Measurements from ENCODE around the gene ZNF497.
A peak's percentile ranks its signal among the peaks of the same experiment; 100 is the strongest.

The ZNF497 gene

DNA sequence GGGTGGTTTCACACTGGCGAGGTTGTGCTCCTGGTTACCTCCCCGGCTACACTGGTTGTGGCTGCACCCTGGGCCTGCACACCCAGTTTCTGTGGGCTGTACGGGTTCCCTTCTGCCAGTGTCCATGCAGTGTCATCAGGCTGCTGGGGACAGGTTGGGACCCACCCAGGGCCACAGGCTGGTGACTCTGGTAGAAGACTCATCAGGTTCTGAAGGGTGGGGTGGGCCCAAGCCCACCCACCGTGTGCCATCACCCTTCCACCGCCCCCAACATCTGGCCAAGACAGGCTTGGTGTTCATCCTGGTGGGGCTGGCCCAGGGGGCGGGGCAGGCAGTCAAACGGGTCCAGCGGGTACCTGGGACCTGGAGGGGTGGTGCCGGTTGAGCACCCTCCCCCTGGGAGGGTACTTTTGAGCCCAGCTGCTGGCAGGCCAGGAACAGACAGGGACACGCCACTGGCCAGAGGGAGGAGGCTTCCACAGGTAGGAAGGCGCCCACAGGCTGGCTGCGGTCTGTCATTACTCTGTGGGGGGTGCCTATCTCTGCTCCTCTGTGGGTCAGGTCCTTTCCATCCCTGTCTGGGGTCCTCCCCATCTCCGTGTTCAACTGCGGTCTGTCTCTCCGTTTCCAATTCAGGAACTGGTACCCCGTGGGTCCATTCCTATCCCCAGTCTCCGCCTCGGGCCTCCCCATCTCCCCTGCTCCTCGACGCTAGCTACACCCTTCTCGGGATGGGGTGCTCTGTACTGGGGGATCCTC lies 32.8 kb upstream of the ZNF497 start, which contains the start of gene RNF225 (continued):
- TF ChIP-seq ZNF394 (tag by site-specific recombination; IDR thresholded peaks at IDR 0.05; ENCODE audit: borderline replicate concordance), result no peak
- TF ChIP-seq ZNF121 (tag by site-specific recombination; IDR thresholded peaks at IDR 0.05), result no peak
- TF ChIP-seq ZNF639 (tag by site-specific recombination; IDR thresholded peaks at IDR 0.05), result no peak
- no peak for TF ChIP-seq SP7 (tag by site-specific recombination; IDR thresholded peaks at IDR 0.05)
- TF ChIP-seq ZNF221 (tag by site-specific recombination; IDR thresholded peaks at IDR 0.05; ENCODE audit: borderline replicate concordance), result no peak
- peak; percentile 77 for TF ChIP-seq SP2 (tag by site-specific recombination; IDR thresholded peaks at IDR 0.05)
- TF ChIP-seq ZNF214 (tag by site-specific recombination; IDR thresholded peaks at IDR 0.05; ENCODE audit: borderline replicate concordance), result no peak
- TF ChIP-seq ZNF654 (tag by site-specific recombination; IDR thresholded peaks at IDR 0.05; ENCODE audit: low read depth), result no peak
- TF ChIP-seq, protein P1, sequence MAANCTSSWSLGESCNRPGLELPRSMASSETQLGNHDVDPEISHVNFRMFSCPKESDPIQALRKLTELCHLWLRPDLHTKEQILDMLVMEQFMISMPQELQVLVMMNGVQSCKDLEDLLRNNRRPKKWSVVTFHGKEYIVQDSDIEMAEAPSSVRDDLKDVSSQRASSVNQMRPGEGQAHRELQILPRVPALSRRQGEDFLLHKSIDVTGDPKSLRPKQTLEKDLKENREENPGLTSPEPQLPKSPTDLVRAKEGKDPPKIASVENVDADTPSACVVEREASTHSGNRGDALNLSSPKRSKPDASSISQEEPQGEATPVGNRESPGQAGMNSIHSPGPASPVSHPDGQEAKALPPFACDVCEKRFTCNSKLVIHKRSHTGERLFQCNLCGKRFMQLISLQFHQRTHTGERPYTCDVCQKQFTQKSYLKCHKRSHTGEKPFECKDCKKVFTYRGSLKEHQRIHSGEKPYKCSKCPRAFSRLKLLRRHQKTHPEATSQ (tag by site-specific recombination; IDR thresholded peaks at IDR 0.05), result no peak
- no peak for TF ChIP-seq ZNF76 (tag by site-specific recombination; IDR thresholded peaks at IDR 0.05; ENCODE audit: borderline replicate concordance, low read depth)
- peak; percentile 80 for TF ChIP-seq GLIS1 (tag by site-specific recombination; IDR thresholded peaks at IDR 0.05)
- no peak for TF ChIP-seq ZNF157 (tag by site-specific recombination; IDR thresholded peaks at IDR 0.05)
- TF ChIP-seq ZNF112 (tag by site-specific recombination; IDR thresholded peaks at IDR 0.05), result no peak
- TF ChIP-seq ZNF169 (tag by site-specific recombination; IDR thresholded peaks at IDR 0.05), result no peak
- TF ChIP-seq WT1 (tag by site-specific recombination; IDR thresholded peaks at IDR 0.05), result no peak
- TF ChIP-seq ZNF645 (tag by site-specific recombination; IDR thresholded peaks at IDR 0.05), result no peak
- TF ChIP-seq PBX3 (CRISPR knock-in tag; IDR thresholded peaks at IDR 0.05), result no peak

- no peaks in the 10 kb centered on the region for H3K9me3 ChIP-seq (ENCODE audit: control insufficient read depth, insufficient read depth, low read depth, low read length)
- H3K36me3 ChIP-seq (ENCODE audit: control insufficient read depth in 2 of 2, insufficient read depth in 1 of 2, low read length in 2 of 2), result peaks cover 47 to 63% of the 10 kb centered on the region in 2 experiments
- H3K4me3 ChIP-seq (ENCODE audit: low read depth, low read length), result no peak overlapping the region
- POLR2A ChIA-PET, result interaction anchor here (1.1 to 2.1 kb wide), 4 partner anchors 13 to 126 kb away, joined by 3 to 7 read pairs (median 4); partner anchors contain the start of genes ZNF497 and ZNF584
- no peak overlapping the region for H3K27ac ChIP-seq (ENCODE audit: extremely low read depth, low read depth, low read length)
- H3K4me1 ChIP-seq (ENCODE audit: control insufficient read depth, insufficient read depth, low read length), result no peaks in the 10 kb centered on the region
- CTCF ChIA-PET, result interaction anchor here (0.5 to 0.6 kb wide), 2 partner anchors 73 to 186 kb away, joined by 3 read pairs; no protein-coding TSS in a partner anchor
- TF ChIP-seq ZIC2 (tag by site-specific recombination; IDR thresholded peaks at IDR 0.05), result peak; percentile 78
- TF ChIP-seq ZNF335 (tag by site-specific recombination; conservative IDR thresholded peaks at IDR 0.05), result no peak
- no peak for TF ChIP-seq ZNF621 (tag by site-specific recombination; IDR thresholded peaks at IDR 0.05)
- TF ChIP-seq ZNF488 (tag by site-specific recombination; IDR thresholded peaks at IDR 0.05), result no peak
- TF ChIP-seq ZNF501 (tag by site-specific recombination; IDR thresholded peaks at IDR 0.05), result no peak
- TF ChIP-seq HOXD13 (CRISPR knock-in tag; IDR thresholded peaks at IDR 0.05; ENCODE audit: borderline replicate concordance), result no peak
- TF ChIP-seq GLIS1 (tag by site-specific recombination; IDR thresholded peaks at IDR 0.05), result peak; percentile 77
- TF ChIP-seq ZNF48 (tag by site-specific recombination; IDR thresholded peaks at IDR 0.05), result no peak
- TF ChIP-seq PRDM10 (tag by site-specific recombination; IDR thresholded peaks at IDR 0.05), result peak; percentile 20
- no peak for TF ChIP-seq ZNF558 (tag by site-specific recombination; IDR thresholded peaks at IDR 0.05)
- TF ChIP-seq ZNF184 (tag by site-specific recombination; IDR thresholded peaks at IDR 0.05), result no peak
- TF ChIP-seq ZEB2 (tag by site-specific recombination; IDR thresholded peaks at IDR 0.05), result no peak
Observed at GRCh38 chr19:58394821-58395219, 32.3 kb upstream of the ZNF497 start.
